Astrocyte (in vitro differentiated cells and primary cell): ENCODE measurements around the gene FNDC7. TPM values are rescaled to one million over a fixed set of nuclear protein-coding genes. Genes with fewer than 3 reads are reported as not detected.

Source experiments
- DNase-seq: peaks from one replicate; pipeline ENCODE4 v3.0.0-alpha.2; 2010; ENCODE audit warnings: low read depth
- FAIRE-seq: peaks from 2 replicates; lab custom pipeline; 2011; peaks lifted over from hg19 to GRCh38; lab: Jason Lieb, UNC
- H2AFZ ChIP-seq: 2 replicates; pipeline ENCODE4 v1.6.0; 2012; ENCODE audit warnings: low read depth, low read length, inconsistent platforms
- H3K27ac ChIP-seq: 2 replicates; pipeline ENCODE4 v1.5.1; 2011; ENCODE audit warnings: low read depth, low read length, inconsistent platforms
- H3K27me3 ChIP-seq: 2 replicates; pipeline ENCODE4 v1.6.0; 2011; ENCODE audit warnings: low read length, inconsistent platforms; ENCODE audit not compliant: insufficient read depth
- H3K36me3 ChIP-seq: 2 replicates; pipeline ENCODE4 v1.5.1; 2011; ENCODE audit warnings: low read length, inconsistent platforms; ENCODE audit not compliant: insufficient read depth
- H3K4me1 ChIP-seq: 2 replicates; pipeline ENCODE4 v1.5.1; 2011; ENCODE audit warnings: low read length, inconsistent platforms; ENCODE audit not compliant: insufficient read depth
- H3K4me2 ChIP-seq: 2 replicates; pipeline ENCODE4 v1.6.0; 2012; ENCODE audit warnings: low read length, inconsistent platforms
- H3K4me3 ChIP-seq: 2 replicates; pipeline ENCODE4 v1.5.1; 2011; ENCODE audit warnings: low read depth, mild to moderate bottlenecking, low read length, inconsistent platforms; ENCODE audit not compliant: insufficient read depth
- H3K79me2 ChIP-seq: 2 replicates; pipeline ENCODE4 v1.6.0; 2012; ENCODE audit warnings: mild to moderate bottlenecking, low read length, inconsistent platforms; ENCODE audit not compliant: insufficient read depth
- H3K9ac ChIP-seq: 2 replicates; pipeline ENCODE4 v1.6.0; 2012; ENCODE audit warnings: mild to moderate bottlenecking, low read length, inconsistent platforms
- H3K9me3 ChIP-seq: 2 replicates; pipeline ENCODE4 v1.5.1; 2012; ENCODE audit warnings: low read depth, mild to moderate bottlenecking, low read length, inconsistent platforms; ENCODE audit not compliant: insufficient read depth
- H4K20me1 ChIP-seq: 2 replicates; pipeline ENCODE4 v1.6.0; 2012; ENCODE audit warnings: low read length, inconsistent platforms; ENCODE audit not compliant: insufficient read depth
- H3K27ac Mint-ChIP-seq: one replicate; pipeline ENCODE4 v1.8.0; 2021; ENCODE audit warnings: mild to moderate bottlenecking, mixed read lengths; ENCODE audit not compliant: unreplicated experiment
- H3K27me3 Mint-ChIP-seq: one replicate; pipeline ENCODE4 v1.8.0; 2021; ENCODE audit warnings: low read depth, mixed read lengths; ENCODE audit not compliant: unreplicated experiment
- H3K36me3 Mint-ChIP-seq: one replicate; pipeline ENCODE4 v1.8.0; 2021; ENCODE audit warnings: low read depth, mixed read lengths; ENCODE audit not compliant: unreplicated experiment
- H3K4me1 Mint-ChIP-seq: one replicate; pipeline ENCODE4 v1.8.0; 2021; ENCODE audit warnings: low read depth, mixed read lengths; ENCODE audit not compliant: unreplicated experiment
- H3K4me3 Mint-ChIP-seq: one replicate; pipeline ENCODE4 v1.8.0; 2021; ENCODE audit warnings: mild to moderate bottlenecking, moderate library complexity, mixed read lengths; ENCODE audit not compliant: unreplicated experiment
- H3K9me3 Mint-ChIP-seq: one replicate; pipeline ENCODE4 v1.8.0; 2021; ENCODE audit warnings: mild to moderate bottlenecking, mixed read lengths; ENCODE audit not compliant: unreplicated experiment
- CTCF ChIP-seq: IDR thresholded peaks from 2 replicates; pipeline ENCODE4 v1.5.1; 2011; ENCODE audit warnings: low read depth, mild to moderate bottlenecking, inconsistent platforms, low read length, moderate library complexity; ENCODE audit not compliant: insufficient read depth
- EZH2 ChIP-seq: IDR thresholded peaks from 2 replicates; pipeline ENCODE4 v1.6.1; 2012; ENCODE audit warnings: mild to moderate bottlenecking, low read length, inconsistent platforms; ENCODE audit not compliant: insufficient read depth
- total RNA-seq: library from RNA; stranded (reverse); gene quantifications from 2 replicates; pipeline ENCODE4 v1.2.1, GENCODE V29; 2021

FNDC7 gene
- total RNA-seq, 1 donor from 2014 or later, result 0.20 TPM

DNA sequence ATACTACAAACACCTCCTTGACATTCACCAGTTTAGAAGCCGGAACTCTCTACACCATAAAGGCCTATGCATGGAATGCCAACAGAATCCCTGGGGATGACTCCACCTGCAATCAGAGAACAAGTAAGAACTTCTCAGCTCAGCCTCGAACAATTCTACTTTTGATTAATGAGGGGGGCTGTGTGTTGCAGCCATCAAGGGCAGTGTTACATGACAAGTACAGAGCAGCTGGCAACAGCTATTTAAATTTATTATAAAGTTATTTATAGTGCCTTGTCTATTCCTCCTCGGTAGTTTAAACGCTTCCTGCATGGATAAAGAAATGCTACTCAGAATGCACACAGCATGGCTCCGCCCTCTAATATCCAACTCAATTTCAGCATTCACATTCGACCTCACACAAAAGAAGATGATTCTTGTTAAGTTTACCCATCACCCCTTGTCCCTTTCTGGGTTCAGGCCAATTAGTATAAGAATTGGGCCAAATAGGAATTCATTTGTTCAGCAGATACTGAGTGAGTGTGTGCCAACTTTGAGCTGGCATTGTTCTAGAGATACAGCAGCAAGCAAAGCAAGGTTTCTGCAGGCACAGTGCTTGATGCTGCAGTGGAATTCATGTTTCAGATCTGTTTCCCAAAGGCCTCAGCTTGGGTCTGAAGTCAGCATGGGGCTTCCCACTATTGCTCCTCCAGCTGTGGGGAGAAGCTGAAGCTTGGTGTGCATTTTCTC, 6.4 kb downstream of the FNDC7 start:
- Mint-ChIP-seq H3K4me1 (peaks cover 43% of the 10 kb centered on the region), H3K4me3 (no peak overlapping the region), H3K36me3 (no peaks in the 10 kb centered on the region), H3K27me3 (no peaks in the 10 kb centered on the region), H3K9me3 (no peaks in the 10 kb centered on the region), H3K27ac (peak overlapping the region; percentile 99)
- H3K27me3 ChIP-seq, result no peaks in the 10 kb centered on the region
- peak overlapping the region; percentile 58 for H3K9ac ChIP-seq
- peaks cover 28% of the 10 kb centered on the region for H3K4me1 ChIP-seq
- peak overlapping the region; percentile 85 for H3K27ac ChIP-seq
- TF ChIP-seq EZH2 (no peak), CTCF (no peak)
- no peaks in the 10 kb centered on the region for H4K20me1 ChIP-seq
- H3K9me3 ChIP-seq, result no peaks in the 10 kb centered on the region
- H3K36me3 ChIP-seq, result no peaks in the 10 kb centered on the region
- H2AFZ ChIP-seq, result peak overlapping the region; percentile 49
- FAIRE-seq, result no peak
- DNase-seq, result no peak
- H3K4me2 ChIP-seq, result peak overlapping the region; percentile 81
- H3K79me2 ChIP-seq, result no peaks in the 10 kb centered on the region
- H3K4me3 ChIP-seq, result no peak overlapping the region

DNA sequence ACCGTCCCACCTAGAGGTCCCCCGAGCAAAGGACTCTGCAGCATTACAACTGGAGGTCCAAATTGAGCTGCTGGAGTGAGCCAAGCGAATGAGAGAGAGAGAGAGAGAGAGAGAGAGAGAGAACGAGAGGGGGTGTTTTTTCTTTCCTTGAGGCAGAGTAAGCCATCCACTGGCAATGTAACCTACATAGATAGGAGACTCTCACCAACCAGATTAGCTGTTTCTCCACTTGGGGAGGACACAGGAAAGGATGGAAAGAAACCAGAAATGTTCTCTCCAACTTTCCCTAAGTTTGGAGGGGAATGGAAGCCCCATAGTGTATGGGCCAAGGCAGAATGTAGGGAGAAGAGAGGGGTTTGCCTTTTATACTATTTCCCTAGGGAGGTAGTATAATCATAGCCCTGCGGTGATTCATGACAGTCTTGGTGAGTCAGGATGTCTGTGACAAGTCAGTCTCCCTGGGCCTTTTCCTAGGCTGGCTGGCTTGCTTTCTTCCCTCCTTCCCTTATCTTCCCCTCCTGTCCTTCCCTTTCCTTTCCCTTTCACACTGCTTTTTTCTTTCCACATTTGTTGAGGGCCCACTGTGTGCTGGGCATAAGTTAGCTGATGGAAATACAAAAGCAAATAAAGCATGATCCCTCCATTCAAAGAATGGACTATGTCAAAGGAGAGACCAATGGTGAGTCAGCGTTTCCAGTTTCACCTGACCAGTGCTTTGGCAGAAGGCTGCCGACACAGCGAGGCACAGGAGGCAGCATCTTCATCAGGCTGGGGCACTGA, 7.1 kb downstream of the FNDC7 start:
- Histone ChIP-seq H3K4me2 (peak overlapping the region; percentile 81), H3K9ac (peak overlapping the region; percentile 58), H3K9me3 (no peaks in the 10 kb centered on the region), H4K20me1 (no peaks in the 10 kb centered on the region), H3K79me2 (no peaks in the 10 kb centered on the region), H3K36me3 (no peaks in the 10 kb centered on the region), H3K4me3 (peak overlapping the region; percentile 18), H3K4me1 (peaks cover 28% of the 10 kb centered on the region), H3K27me3 (no peaks in the 10 kb centered on the region), H3K27ac (peak overlapping the region; percentile 85), H2AFZ (peak overlapping the region; percentile 49)
- DNase-seq, result peak; percentile 87
- Mint-ChIP-seq H3K27ac (peak overlapping the region; percentile 99), H3K4me1 (peaks cover 43% of the 10 kb centered on the region), H3K36me3 (no peaks in the 10 kb centered on the region), H3K27me3 (no peaks in the 10 kb centered on the region), H3K9me3 (no peaks in the 10 kb centered on the region), H3K4me3 (no peak overlapping the region)
- TF ChIP-seq EZH2, result no peak
- TF ChIP-seq CTCF, result no peak
- peak; percentile 37 for FAIRE-seq
